ENCODE measurements around the gene SOX8. TPM values are rescaled to one million over a fixed set of nuclear protein-coding genes. Genes with fewer than 3 reads are reported as not detected.

SOX8 gene
- total RNA-seq, 1 donor from 2014 or later: 0.98 TPM

- Mint-ChIP-seq H3K36me3 (ENCODE audit: low read depth, unreplicated experiment) (peaks cover 33% of the 10 kb centered on the region), H3K27ac (ENCODE audit: unreplicated experiment) (no peak overlapping the region), H3K4me1 (ENCODE audit: low read depth, unreplicated experiment) (no peaks in the 10 kb centered on the region), H3K4me3 (ENCODE audit: unreplicated experiment) (no peak overlapping the region), H3K9me3 (ENCODE audit: unreplicated experiment) (peaks cover 22% of the 10 kb centered on the region), H3K27me3 (ENCODE audit: low read depth, unreplicated experiment) (peaks cover 6% of the 10 kb centered on the region)
- Histone ChIP-seq H3K27me3 (ENCODE audit: insufficient read depth, low read length) (no peaks in the 10 kb centered on the region), H3K79me2 (ENCODE audit: insufficient read depth, low read length) (no peaks in the 10 kb centered on the region), H3K9me3 (ENCODE audit: insufficient read depth, low read depth, low read length) (peaks cover 2% of the 10 kb centered on the region), H4K20me1 (ENCODE audit: insufficient read depth, low read length) (no peaks in the 10 kb centered on the region), H3K27ac (ENCODE audit: low read depth, low read length) (no peak overlapping the region), H3K36me3 (ENCODE audit: insufficient read depth, low read length) (no peaks in the 10 kb centered on the region), H3K4me1 (ENCODE audit: insufficient read depth, low read length) (no peaks in the 10 kb centered on the region), H3K9ac (ENCODE audit: low read length) (no peak overlapping the region), H2AFZ (ENCODE audit: low read depth, low read length) (no peak overlapping the region), H3K4me2 (ENCODE audit: low read length) (no peak overlapping the region), H3K4me3 (ENCODE audit: insufficient read depth, low read depth, low read length) (no peak overlapping the region)
- TF ChIP-seq CTCF (IDR thresholded peaks at IDR 0.05; ENCODE audit: insufficient read depth, low read depth, low read length) (no peak), EZH2 (IDR thresholded peaks at IDR 0.05; ENCODE audit: insufficient read depth, low read length) (no peak)
- no peak for FAIRE-seq
- DNase-seq (ENCODE audit: low read depth): no peak
Observed at GRCh38 chr16:939311-939710, 42.3 kb upstream of the SOX8 start.

- Histone ChIP-seq H3K4me2 (ENCODE audit: low read length) (no peak overlapping the region), H3K27me3 (ENCODE audit: insufficient read depth, low read length) (no peaks in the 10 kb centered on the region), H3K9me3 (ENCODE audit: insufficient read depth, low read depth, low read length) (peaks cover 2% of the 10 kb centered on the region), H2AFZ (ENCODE audit: low read depth, low read length) (no peak overlapping the region), H3K79me2 (ENCODE audit: insufficient read depth, low read length) (no peaks in the 10 kb centered on the region), H3K4me3 (ENCODE audit: insufficient read depth, low read depth, low read length) (no peak overlapping the region), H3K4me1 (ENCODE audit: insufficient read depth, low read length) (no peaks in the 10 kb centered on the region), H3K27ac (ENCODE audit: low read depth, low read length) (no peak overlapping the region), H3K36me3 (ENCODE audit: insufficient read depth, low read length) (no peaks in the 10 kb centered on the region), H3K9ac (ENCODE audit: low read length) (no peak overlapping the region), H4K20me1 (ENCODE audit: insufficient read depth, low read length) (no peaks in the 10 kb centered on the region)
- Mint-ChIP-seq H3K27ac (ENCODE audit: unreplicated experiment) (no peak overlapping the region), H3K9me3 (ENCODE audit: unreplicated experiment) (peaks cover 23% of the 10 kb centered on the region), H3K4me3 (ENCODE audit: unreplicated experiment) (no peak overlapping the region), H3K4me1 (ENCODE audit: low read depth, unreplicated experiment) (no peaks in the 10 kb centered on the region), H3K36me3 (ENCODE audit: low read depth, unreplicated experiment) (peaks cover 37% of the 10 kb centered on the region), H3K27me3 (ENCODE audit: low read depth, unreplicated experiment) (peaks cover 6% of the 10 kb centered on the region)
- FAIRE-seq (no peak), DNase-seq (ENCODE audit: low read depth) (no peak)
- TF ChIP-seq EZH2 (IDR thresholded peaks at IDR 0.05; ENCODE audit: insufficient read depth, low read length) (no peak), CTCF (IDR thresholded peaks at IDR 0.05; ENCODE audit: insufficient read depth, low read depth, low read length) (no peak)
Observed at GRCh38 chr16:939941-940340, 41.6 kb upstream of the SOX8 start.

- H3K9me3 Mint-ChIP-seq (ENCODE audit: unreplicated experiment): peaks cover 25% of the 10 kb centered on the region
- Histone ChIP-seq H3K27me3 (ENCODE audit: insufficient read depth, low read length) (no peaks in the 10 kb centered on the region), H3K4me3 (ENCODE audit: insufficient read depth, low read depth, low read length) (no peak overlapping the region), H3K9ac (ENCODE audit: low read length) (no peak overlapping the region), H3K36me3 (ENCODE audit: insufficient read depth, low read length) (no peaks in the 10 kb centered on the region), H3K4me1 (ENCODE audit: insufficient read depth, low read length) (peaks cover 5% of the 10 kb centered on the region), H4K20me1 (ENCODE audit: insufficient read depth, low read length) (no peaks in the 10 kb centered on the region), H2AFZ (ENCODE audit: low read depth, low read length) (no peak overlapping the region), H3K79me2 (ENCODE audit: insufficient read depth, low read length) (no peaks in the 10 kb centered on the region), H3K9me3 (ENCODE audit: insufficient read depth, low read depth, low read length) (peaks cover 2% of the 10 kb centered on the region), H3K27ac (ENCODE audit: low read depth, low read length) (no peak overlapping the region), H3K4me2 (ENCODE audit: low read length) (no peak overlapping the region)
- no peaks in the 10 kb centered on the region for H3K27me3 Mint-ChIP-seq (ENCODE audit: low read depth, unreplicated experiment)
- no peak for TF ChIP-seq CTCF (IDR thresholded peaks at IDR 0.05; ENCODE audit: insufficient read depth, low read depth, low read length)
- no peak for TF ChIP-seq EZH2 (IDR thresholded peaks at IDR 0.05; ENCODE audit: insufficient read depth, low read length)
- H3K27ac Mint-ChIP-seq (ENCODE audit: unreplicated experiment): no peak overlapping the region
- H3K36me3 Mint-ChIP-seq (ENCODE audit: low read depth, unreplicated experiment): peaks cover 51% of the 10 kb centered on the region
- no peak for FAIRE-seq
- H3K4me3 Mint-ChIP-seq (ENCODE audit: unreplicated experiment): no peak overlapping the region
- H3K4me1 Mint-ChIP-seq (ENCODE audit: low read depth, unreplicated experiment): no peaks in the 10 kb centered on the region
- no peak for DNase-seq (ENCODE audit: low read depth)
Observed at GRCh38 chr16:942436-943060, 39.0 kb upstream of the SOX8 start.
